Measurements from ENCODE around the gene SKI. TPM values are rescaled to one million over a fixed set of nuclear protein-coding genes. Genes with fewer than 3 reads are reported as not detected.
"Not testable (repeated sequence)": the region's sequence is repeated elsewhere in the genome, so short reads cannot be mapped to it uniquely, and the experiment has no call there.

SKI gene
- polyA plus RNA-seq, 5 donors: 48.9 to 83.3 (median 58.9) TPM

DNA sequence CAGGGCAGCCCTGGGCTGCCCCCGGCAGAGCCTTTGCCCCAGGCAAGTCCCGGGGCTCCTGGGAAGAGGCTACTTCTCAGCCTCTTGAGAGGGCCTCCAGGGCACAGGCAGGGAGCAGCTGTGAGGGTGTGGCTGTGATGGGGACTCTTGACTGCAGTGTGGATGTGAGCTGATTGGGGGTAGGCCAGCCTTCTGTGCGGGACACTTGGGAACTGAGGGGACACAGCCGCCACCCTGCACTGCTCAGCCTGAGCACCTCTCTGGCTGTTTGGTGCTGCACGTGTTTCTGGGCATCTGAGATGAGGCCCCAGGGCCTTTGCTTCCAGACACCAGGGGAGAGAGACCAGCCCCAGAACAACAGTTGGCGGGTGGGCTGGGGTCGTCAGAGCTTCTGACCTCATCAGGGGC, 62.1 kb downstream of the SKI start:
- DNase-seq: no peak

- DNase-seq: peak; percentile 78 to 82
Measured at GRCh38 chr1:2290595-2291510, 62.7 kb downstream of the SKI start.

- no peak for DNase-seq
Measured at GRCh38 chr1:2291577-2291976, 63.5 kb downstream of the SKI start.

DNA sequence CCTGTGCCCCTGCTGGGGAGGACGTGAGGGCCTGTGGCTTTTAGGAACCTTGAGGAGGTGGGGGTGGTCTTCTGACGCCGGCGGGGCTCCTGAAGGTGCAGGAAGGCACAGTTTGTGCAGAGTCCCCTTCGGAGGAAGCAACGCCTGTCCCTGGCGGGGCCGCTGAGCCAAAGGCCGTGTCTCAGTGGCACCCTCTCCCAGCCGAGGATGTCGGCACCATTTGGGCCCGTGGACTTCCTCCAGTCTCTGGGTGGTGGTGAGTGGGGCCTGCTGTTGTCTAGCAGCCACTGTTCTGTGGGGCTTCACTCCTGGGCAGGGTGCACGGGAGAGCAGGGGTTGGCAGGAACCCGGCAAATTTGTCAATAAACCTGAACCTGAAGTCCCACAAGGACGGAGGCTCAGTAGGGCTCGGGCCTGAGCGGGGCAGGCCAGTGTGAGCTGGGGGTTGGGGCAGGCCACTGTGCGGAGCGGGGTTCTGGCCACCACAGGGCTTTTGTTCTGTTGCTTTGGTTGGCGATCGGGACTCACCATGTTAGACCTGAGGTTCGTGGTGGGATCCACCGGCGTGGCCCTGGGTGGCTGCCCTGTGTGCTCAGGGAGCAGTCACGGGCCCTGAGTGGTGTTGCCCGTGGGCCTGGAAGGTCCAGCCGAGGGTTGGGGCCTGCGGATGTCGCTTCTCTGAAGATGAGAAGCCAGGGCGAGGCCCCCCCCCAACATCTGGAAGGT, 64.8 kb downstream of the SKI start:
- DNase-seq: no peak

DNA sequence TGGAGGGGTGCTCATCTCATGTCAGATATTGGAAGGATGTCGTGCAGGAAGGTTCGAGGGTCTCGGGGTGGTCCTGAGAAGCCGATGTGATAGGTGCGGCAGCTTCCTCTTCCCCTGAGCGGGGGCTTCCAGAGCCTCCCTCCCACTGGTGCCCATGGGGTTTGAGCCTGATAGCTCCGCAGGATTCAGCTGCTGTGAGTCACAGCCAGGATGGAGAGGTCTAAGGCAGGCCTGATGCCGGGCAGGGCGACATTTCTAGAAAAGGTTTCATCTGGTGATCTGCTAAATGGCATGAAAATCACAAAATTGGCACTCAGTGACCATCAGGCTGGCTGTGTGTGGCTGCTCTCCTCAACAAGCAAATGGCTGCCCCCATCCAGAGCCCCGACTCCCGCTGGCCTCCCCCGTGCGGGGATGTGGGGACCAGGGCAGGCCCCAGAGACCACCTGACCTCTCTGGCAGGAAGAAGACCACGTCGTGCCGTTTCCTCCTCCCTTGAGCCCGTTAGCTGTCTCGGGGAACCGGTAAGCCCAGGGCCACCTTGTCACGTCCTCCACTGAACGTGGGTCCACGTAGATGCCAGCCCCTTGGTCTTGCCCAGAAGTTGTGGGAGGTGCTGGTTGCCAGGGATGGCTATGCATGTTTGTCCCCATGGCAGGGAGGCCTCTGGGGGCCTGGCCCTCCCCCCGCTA, 66.1 kb downstream of the SKI start:
- DNase-seq: no peak

- no peak for DNase-seq
Measured at GRCh38 chr1:2294725-2295078, 66.6 kb downstream of the SKI start.

DNA sequence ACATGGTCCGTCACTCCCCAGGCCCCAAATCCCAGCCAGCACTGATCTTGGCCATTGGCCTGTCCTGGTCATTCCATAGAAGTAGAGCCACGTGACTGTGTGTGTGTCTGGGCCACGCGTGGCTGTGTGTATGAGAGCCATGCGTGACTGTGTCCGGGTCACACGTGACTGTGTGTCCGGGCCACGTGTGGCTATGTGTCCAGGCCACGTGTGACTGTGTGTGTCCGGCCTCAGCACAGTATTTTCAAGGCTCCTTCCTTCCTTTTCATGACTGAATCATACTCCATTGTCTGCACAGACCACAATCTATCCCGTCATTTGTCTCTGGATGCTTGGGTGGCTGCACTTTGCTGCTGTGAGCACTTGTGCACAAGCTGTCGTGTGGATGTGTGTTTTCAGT, 67.4 kb downstream of the SKI start:
- DNase-seq: no peak

- not testable (repeated sequence) for DNase-seq
Measured at GRCh38 chr1:2296211-2296610, 68.1 kb downstream of the SKI start.

DNA sequence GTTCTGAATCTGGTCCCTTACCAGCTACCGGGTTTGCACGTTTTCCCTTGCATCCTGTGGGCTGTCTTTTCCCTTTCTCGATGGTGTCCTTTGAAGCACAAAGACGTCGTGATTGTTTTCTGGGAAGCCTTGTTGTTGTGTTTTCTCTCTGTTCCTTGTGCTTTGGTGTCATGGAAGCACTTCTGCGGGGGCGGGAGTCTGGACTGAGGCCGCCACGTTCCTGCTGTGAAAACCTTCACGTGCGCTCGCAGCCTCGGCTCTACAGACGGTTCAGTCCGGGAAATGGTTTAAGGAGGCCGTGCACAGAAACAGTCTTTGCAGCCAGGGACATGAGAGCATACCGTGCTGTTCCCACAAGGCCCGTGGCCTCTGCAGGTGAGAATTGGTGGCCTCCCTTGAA, 68.5 kb downstream of the SKI start:
- DNase-seq: no peak

- DNase-seq: no peak
Measured at GRCh38 chr1:2297246-2298011, 69.3 kb downstream of the SKI start.

GRCh38 chr1:2298685-2299084, 70.6 kb downstream of the SKI start:
- DNase-seq: no peak

DNA sequence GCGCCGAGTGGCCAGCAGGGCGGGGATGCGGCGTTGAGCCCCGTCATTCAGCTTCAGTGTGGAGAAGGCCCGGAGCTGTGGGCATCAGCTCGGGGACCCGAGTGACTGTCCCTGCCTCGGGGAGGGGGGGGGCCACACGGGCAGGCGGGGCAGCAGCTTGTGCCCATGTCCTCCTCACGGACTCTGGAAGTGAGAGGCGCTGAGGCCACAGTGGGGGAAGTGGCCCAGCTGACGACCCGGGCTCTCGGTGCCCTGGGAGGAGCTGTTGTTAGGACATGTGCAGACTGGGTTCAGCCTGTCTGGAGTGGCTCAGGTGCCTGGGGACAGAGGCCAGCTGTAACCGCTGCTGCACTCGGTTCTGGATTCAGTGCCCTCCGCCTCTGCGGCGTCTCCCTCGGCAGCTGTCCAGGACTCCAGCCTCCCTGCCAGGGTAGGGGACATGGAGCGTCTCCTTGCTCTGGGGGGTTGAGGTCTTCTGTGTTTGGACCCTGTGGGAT, 71.1 kb downstream of the SKI start:
- DNase-seq: peak; percentile 84 to 88

GRCh38 chr1:2300004-2300771, 72.1 kb downstream of the SKI start:
- no peak for DNase-seq

GRCh38 chr1:2300851-2301606, 72.9 kb downstream of the SKI start:
- no peak for DNase-seq

GRCh38 chr1:2301607-2302291, 73.6 kb downstream of the SKI start:
- DNase-seq: no peak

GRCh38 chr1:2302292-2302925, 74.3 kb downstream of the SKI start:
- no peak for DNase-seq

- no peak for DNase-seq
Measured at GRCh38 chr1:2303016-2303775, 75.1 kb downstream of the SKI start.

- DNase-seq: no peak
Measured at GRCh38 chr1:2303781-2304180, 75.7 kb downstream of the SKI start.
